ENCODE measurements around the gene NAPEPLD. TPM values are rescaled to one million over a fixed set of nuclear protein-coding genes. Genes with fewer than 3 reads are reported as not detected.
A peak's percentile ranks its signal among the peaks of the same experiment; 100 is the strongest.

The NAPEPLD gene
- total and polyA plus RNA-seq, 9 donors = 7.5 to 27.9 (median 20.6) TPM

GRCh38 chr7:103120362-103120761, 28.5 kb downstream of the NAPEPLD start:
- no peak overlapping the region for H3K27ac ChIP-seq
- no peak for DNase-seq
- H3K4me3 ChIP-seq = no peak overlapping the region
- no peaks in the 10 kb centered on the region for H3K36me3 ChIP-seq
- intact Hi-C loops (cut with DNase I) = no loop called here
- peaks cover 6% of the 10 kb centered on the region for H3K4me1 ChIP-seq (ENCODE audit: insufficient read depth)
- 86 to 91% (median 88%) methylated on average over 1 of the region's 1 CpG for WGBS, 3 donors
- TF ChIP-seq, protein P1, sequence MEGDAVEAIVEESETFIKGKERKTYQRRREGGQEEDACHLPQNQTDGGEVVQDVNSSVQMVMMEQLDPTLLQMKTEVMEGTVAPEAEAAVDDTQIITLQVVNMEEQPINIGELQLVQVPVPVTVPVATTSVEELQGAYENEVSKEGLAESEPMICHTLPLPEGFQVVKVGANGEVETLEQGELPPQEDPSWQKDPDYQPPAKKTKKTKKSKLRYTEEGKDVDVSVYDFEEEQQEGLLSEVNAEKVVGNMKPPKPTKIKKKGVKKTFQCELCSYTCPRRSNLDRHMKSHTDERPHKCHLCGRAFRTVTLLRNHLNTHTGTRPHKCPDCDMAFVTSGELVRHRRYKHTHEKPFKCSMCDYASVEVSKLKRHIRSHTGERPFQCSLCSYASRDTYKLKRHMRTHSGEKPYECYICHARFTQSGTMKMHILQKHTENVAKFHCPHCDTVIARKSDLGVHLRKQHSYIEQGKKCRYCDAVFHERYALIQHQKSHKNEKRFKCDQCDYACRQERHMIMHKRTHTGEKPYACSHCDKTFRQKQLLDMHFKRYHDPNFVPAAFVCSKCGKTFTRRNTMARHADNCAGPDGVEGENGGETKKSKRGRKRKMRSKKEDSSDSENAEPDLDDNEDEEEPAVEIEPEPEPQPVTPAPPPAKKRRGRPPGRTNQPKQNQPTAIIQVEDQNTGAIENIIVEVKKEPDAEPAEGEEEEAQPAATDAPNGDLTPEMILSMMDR (IDR thresholded peaks at IDR 0.05) = no peak
- no peak for TF ChIP-seq EP300 (IDR thresholded peaks at IDR 0.05)
- TF ChIP-seq POLR2A (IDR thresholded peaks at IDR 0.05) = no peak
- H3K27me3 ChIP-seq = no peaks in the 10 kb centered on the region
- H3K9me3 ChIP-seq = no peaks in the 10 kb centered on the region

- Histone ChIP-seq H3K4me1 (ENCODE audit: insufficient read depth) (peaks cover 7% of the 10 kb centered on the region), H3K9me3 (no peaks in the 10 kb centered on the region), H3K27me3 (no peaks in the 10 kb centered on the region), H3K27ac (no peak overlapping the region), H3K36me3 (no peaks in the 10 kb centered on the region), H3K4me3 (no peak overlapping the region)
- no peak for DNase-seq
- TF ChIP-seq, protein P1 (IDR thresholded peaks at IDR 0.05) = no peak
- no peak for TF ChIP-seq POLR2A (IDR thresholded peaks at IDR 0.05)
- TF ChIP-seq EP300 (IDR thresholded peaks at IDR 0.05) = no peak
- WGBS, 3 donors = 95 to 98% (median 96%) methylated on average over 11 of the region's 11 CpGs
- intact Hi-C loops (cut with DNase I) = no loop called here
Observed at GRCh38 chr7:103119791-103120291, 29.1 kb downstream of the NAPEPLD start.

DNA sequence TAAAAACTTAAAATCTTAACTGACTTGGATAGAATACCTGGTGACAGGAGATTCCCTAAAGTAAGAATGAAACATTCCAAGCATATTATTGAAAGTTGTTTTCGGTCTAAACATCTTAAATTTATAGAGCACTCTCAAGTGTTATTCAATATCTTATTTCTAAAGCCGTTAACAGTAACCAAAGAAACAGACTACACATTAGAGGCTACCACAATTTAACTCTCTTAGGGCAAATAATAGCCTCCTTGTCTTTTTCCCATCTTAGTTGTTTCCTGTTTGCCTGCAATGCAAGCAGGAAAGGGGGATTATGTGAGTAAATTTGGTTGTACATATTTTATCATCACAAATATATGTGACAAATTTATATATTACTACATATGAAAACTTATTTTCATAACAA, 31.4 kb downstream of the NAPEPLD start:
- no peak for DNase-seq
- no peak overlapping the region for H3K4me3 ChIP-seq
- intact Hi-C loops (cut with DNase I) = no loop called here
- no peaks in the 10 kb centered on the region for H3K27me3 ChIP-seq
- TF ChIP-seq POLR2A (IDR thresholded peaks at IDR 0.05) = no peak
- no peak for TF ChIP-seq EP300 (IDR thresholded peaks at IDR 0.05)
- TF ChIP-seq, protein P1 (IDR thresholded peaks at IDR 0.05) = no peak
- peak overlapping the region in 1 of 2 donors; percentile 53 for H3K27ac ChIP-seq
- WGBS, 3 donors = 80 to 89% (median 83%) methylated on average over 2 of the region's 2 CpGs
- peaks cover 15% of the 10 kb centered on the region for H3K4me1 ChIP-seq (ENCODE audit: insufficient read depth)
- H3K36me3 ChIP-seq = no peaks in the 10 kb centered on the region
- no peaks in the 10 kb centered on the region for H3K9me3 ChIP-seq

GRCh38 chr7:103116991-103117390, 31.9 kb downstream of the NAPEPLD start:
- TF ChIP-seq, protein P1 (IDR thresholded peaks at IDR 0.05) = no peak
- TF ChIP-seq EP300 (IDR thresholded peaks at IDR 0.05) (no peak), POLR2A (IDR thresholded peaks at IDR 0.05) (no peak)
- Histone ChIP-seq H3K4me1 (ENCODE audit: insufficient read depth) (peaks cover 15% of the 10 kb centered on the region), H3K4me3 (no peak overlapping the region), H3K27me3 (no peaks in the 10 kb centered on the region), H3K27ac (peak overlapping the region in 1 of 2 donors; percentile 53), H3K9me3 (no peaks in the 10 kb centered on the region), H3K36me3 (no peaks in the 10 kb centered on the region)
- DNase-seq = no peak
- intact Hi-C loops (cut with DNase I) = no loop called here
